Measurements from ENCODE around the gene IL17RC.

IL17RC gene

DNA sequence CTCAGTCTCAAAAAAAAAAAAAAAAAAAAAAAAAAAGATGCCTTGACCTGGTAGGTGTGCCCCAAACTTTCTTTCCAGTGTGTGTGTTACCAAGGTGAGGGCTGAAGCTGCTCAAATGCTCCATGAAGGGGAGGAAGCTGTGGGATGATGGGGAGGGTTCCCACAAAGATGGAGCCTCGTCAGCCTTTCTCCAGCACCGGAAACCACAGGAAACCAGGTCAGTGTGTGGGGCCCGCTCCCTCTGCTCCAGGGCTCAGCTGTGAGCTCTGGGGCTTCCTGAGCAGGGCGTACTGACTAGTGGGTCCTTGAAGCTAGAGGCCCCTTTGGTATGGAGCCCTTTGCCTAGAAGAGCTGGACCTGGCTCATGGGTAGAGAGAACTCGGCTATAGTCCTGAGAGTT is 14.9 kb upstream of the IL17RC start:
- CTCF ChIA-PET, result interaction anchor here (1.3 to 3.5 kb wide), 4 partner anchors 9 to 31 kb away, joined by 3 to 25 read pairs (median 6); no protein-coding TSS in a partner anchor
- DNase-seq (ENCODE audit: extremely low spot score), result no peak
- no peak for TF ChIP-seq CTCF (IDR thresholded peaks at IDR 0.05; ENCODE audit: control extremely low read depth, extremely low read depth, low read depth, missing control alignments)
- POLR2A ChIA-PET, result no interaction called here

DNA sequence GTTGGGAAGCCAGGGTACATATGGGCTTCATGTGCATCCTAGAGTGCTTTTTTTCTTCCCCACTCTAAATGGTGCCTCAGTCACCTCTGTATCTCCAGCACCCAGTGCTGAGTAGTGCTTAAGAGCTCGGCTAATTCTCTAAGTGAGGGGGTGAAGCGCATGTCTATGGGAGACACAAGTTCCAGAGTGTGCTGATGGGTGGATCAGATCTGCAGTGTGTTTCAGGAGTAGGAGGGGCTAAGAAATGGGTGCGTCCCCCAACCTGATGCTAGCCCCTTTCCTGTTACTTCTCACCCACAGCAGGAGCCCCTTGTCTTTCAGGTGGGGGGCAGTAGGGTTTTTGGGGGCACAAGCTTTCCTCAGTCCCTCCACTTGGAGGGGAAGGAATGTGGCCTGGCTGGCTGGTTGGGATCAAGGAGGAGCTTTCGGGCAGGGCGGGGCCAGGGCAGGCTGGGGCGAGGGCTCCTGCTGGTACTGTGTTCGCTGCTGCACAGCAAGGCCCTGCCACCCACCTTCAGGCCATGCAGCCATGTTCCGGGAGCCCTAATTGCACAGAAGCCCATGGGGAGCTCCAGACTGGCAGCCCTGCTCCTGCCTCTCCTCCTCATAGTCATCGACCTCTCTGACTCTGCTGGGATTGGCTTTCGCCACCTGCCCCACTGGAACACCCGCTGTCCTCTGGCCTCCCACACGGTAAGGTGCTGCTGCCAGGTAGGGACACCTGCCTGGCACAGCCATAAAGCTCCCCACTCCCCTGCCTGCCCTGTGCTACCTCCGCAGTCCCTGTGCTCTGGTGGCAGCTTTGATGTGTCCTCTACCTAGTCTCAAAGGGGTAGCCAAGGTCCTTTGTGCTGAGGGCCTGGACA is 14.3 kb upstream of the IL17RC start, which contains the start of gene IL17RE:
Gene IL17RE, plus strand, starts transcription at position 477 of the 866 bp plus-strand sequence. Its CDS starts 85 bp downstream, at position 562.
- no peak for DNase-seq (ENCODE audit: extremely low spot score)
- CTCF ChIA-PET, result interaction anchor here (2.0 to 3.5 kb wide), 3 partner anchors 9 to 30 kb away, joined by 5 to 25 read pairs (median 6); no protein-coding TSS in a partner anchor
- POLR2A ChIA-PET, result no interaction called here
- no peak for TF ChIP-seq CTCF (IDR thresholded peaks at IDR 0.05; ENCODE audit: control extremely low read depth, extremely low read depth, low read depth, missing control alignments)

DNA sequence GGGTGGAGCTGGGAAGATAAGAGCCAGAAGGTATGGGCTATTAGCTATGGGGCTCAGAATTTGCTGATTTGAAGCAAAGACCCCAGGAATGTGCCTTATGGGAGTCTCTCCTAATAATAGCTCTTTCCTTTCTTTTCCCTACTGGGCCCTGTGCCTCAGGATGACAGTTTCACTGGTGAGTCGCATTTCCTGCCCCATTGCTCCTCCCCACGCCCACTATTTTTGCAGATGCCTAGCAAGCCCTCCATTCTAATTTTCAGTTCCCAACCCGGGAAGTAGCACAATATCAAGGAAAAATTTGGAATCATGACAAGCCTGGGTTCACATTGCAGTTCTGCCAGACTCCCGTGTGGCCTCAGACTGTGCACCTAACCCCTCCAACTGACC is 13.7 kb upstream of the IL17RC start:
- ChIA-PET POLR2A (no interaction called here), CTCF (interaction anchor here (2.0 to 3.5 kb wide), 3 partner anchors 10 to 29 kb away, joined by 5 to 25 read pairs (median 6); no protein-coding TSS in a partner anchor)
- DNase-seq (ENCODE audit: extremely low spot score), result no peak
- TF ChIP-seq CTCF (IDR thresholded peaks at IDR 0.05; ENCODE audit: control extremely low read depth, extremely low read depth, low read depth, missing control alignments), result no peak

GRCh38 chr3:9903904-9904303 is 13.0 kb upstream of the IL17RC start:
- no peak for TF ChIP-seq CTCF (IDR thresholded peaks at IDR 0.05; ENCODE audit: control extremely low read depth, extremely low read depth, low read depth, missing control alignments)
- ChIA-PET CTCF (interaction anchor here (3.5 kb wide), 1 partner anchor 9 kb away, joined by 25 read pairs; no protein-coding TSS in a partner anchor), POLR2A (no interaction called here)
- DNase-seq (ENCODE audit: extremely low spot score), result no peak

GRCh38 chr3:9906480-9906879 is 10.4 kb upstream of the IL17RC start:
- POLR2A ChIA-PET, result interaction anchor here (1.0 kb wide), 1 partner anchor 13 kb away, joined by 3 read pairs; no protein-coding TSS in a partner anchor
- DNase-seq (ENCODE audit: extremely low spot score), result no peak
- TF ChIP-seq CTCF (IDR thresholded peaks at IDR 0.05; ENCODE audit: control extremely low read depth, extremely low read depth, low read depth, missing control alignments), result no peak
- CTCF ChIA-PET, result interaction anchor here (2.2 kb wide), 1 partner anchor 26 kb away, joined by 9 read pairs; the partner anchor contains the start of gene CRELD1

DNA sequence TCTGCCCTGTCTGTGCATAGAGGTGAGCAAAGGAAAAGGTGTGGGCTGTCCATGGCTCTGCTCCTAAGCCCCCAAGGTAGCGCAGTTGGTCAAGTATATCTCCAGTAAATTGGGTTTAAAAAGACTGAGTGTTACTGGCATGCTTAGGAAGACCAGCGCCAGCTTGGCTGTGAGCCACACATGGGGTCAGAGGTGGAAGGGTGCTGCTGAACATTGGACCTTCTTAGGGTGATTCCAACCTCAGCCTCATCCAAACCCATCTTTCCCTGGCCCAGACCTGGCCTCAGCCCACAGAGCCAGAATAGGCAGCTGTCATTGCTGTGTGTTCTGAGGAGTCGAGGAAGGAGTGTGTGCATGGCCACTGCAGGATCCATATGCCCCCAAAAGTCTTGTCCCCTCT is 8.6 kb upstream of the IL17RC start:
- CTCF ChIA-PET, result interaction anchor here (1.2 to 2.2 kb wide), 2 partner anchors 8 to 25 kb away, joined by 3 to 9 read pairs; partner anchors contain the start of gene CRELD1
- DNase-seq (ENCODE audit: extremely low spot score), result no peak
- TF ChIP-seq CTCF (IDR thresholded peaks at IDR 0.05; ENCODE audit: control extremely low read depth, extremely low read depth, low read depth, missing control alignments), result no peak
- POLR2A ChIA-PET, result no interaction called here
